ENCODE data around the gene RTEL1.

DNA sequence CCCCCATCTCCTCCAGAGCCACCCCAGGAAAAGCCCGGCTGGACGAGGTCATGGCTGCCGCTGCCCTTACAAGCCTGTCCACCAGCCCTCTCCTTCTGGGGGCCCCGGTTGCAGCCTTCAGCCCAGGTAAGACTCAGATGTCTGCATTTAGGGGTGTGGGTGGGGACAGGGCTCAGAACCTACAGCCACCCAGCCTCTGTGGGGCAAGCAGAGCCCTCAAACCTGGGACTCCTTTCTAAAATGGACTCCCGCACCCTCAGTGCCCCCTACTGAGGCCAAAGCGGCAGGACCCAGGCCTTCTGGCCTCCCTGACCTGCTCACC is 83.2 kb downstream of the RTEL1 start:
- TF ChIP-seq, protein P1, sequence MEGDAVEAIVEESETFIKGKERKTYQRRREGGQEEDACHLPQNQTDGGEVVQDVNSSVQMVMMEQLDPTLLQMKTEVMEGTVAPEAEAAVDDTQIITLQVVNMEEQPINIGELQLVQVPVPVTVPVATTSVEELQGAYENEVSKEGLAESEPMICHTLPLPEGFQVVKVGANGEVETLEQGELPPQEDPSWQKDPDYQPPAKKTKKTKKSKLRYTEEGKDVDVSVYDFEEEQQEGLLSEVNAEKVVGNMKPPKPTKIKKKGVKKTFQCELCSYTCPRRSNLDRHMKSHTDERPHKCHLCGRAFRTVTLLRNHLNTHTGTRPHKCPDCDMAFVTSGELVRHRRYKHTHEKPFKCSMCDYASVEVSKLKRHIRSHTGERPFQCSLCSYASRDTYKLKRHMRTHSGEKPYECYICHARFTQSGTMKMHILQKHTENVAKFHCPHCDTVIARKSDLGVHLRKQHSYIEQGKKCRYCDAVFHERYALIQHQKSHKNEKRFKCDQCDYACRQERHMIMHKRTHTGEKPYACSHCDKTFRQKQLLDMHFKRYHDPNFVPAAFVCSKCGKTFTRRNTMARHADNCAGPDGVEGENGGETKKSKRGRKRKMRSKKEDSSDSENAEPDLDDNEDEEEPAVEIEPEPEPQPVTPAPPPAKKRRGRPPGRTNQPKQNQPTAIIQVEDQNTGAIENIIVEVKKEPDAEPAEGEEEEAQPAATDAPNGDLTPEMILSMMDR (IDR thresholded peaks at IDR 0.05): no peak
- TF ChIP-seq POLR2A (IDR thresholded peaks at IDR 0.05): no peak
